HFFc6 (cell line): ENCODE measurements around the gene C10orf53. TPM values are rescaled to one million over a fixed set of nuclear protein-coding genes. Genes with fewer than 3 reads are reported as not detected.

Experiments used
- DNase-seq: peaks from one replicate; pipeline ENCODE4 v3.0.0-alpha.2; 2018
- H3K27ac Mint-ChIP-seq: 2 replicates; pipeline ENCODE4 v1.8.0; 2020; ENCODE audit warnings: mild to moderate bottlenecking, mixed read lengths
- H3K27me3 Mint-ChIP-seq: 2 replicates; pipeline ENCODE4 v1.8.0; 2021; ENCODE audit warnings: mild to moderate bottlenecking, moderate library complexity, mixed read lengths; ENCODE audit not compliant: insufficient read depth
- H3K36me3 Mint-ChIP-seq: 2 replicates; pipeline ENCODE4 v1.8.0; 2021; ENCODE audit warnings: low read depth, mixed read lengths
- H3K4me1 Mint-ChIP-seq: 2 replicates; pipeline ENCODE4 v1.8.0; 2020; ENCODE audit warnings: low read depth, mixed read lengths
- H3K4me3 Mint-ChIP-seq: 2 replicates; pipeline ENCODE4 v1.8.0; 2020; ENCODE audit warnings: mild to moderate bottlenecking, moderate library complexity, mixed read lengths
- H3K9me3 Mint-ChIP-seq: 2 replicates; pipeline ENCODE4 v1.8.0; 2020; ENCODE audit warnings: mild to moderate bottlenecking, mixed read lengths
- CTCF ChIP-seq: fragments of 200-600 bp; sonication (generic); IDR thresholded peaks from 2 replicates; pipeline ENCODE4 v1.5.0; 2021; ENCODE audit warnings: antibody characterized with exemption, mild to moderate bottlenecking
- total RNA-seq, 6 experiments: library from RNA; stranded (reverse); fragmentation: NEBNext Ultra II Directional; extraction: Animal tissue kit (Norgen Biotek cat#: 25700); gene quantifications; 2 replicates in 1 of 6; 3 replicates in 5 of 6; pipeline ENCODE4 v1.2.3, GENCODE V29; 2021

The C10orf53 gene
- total RNA-seq, 6 experiments from 2014 or later = not detected

GRCh38 chr10:49746626-49747302 is 67.3 kb downstream of the C10orf53 start:
- H3K4me3 Mint-ChIP-seq = no peak overlapping the region
- no peak overlapping the region for H3K27ac Mint-ChIP-seq
- H3K9me3 Mint-ChIP-seq = no peaks in the 10 kb centered on the region
- no peaks in the 10 kb centered on the region for H3K36me3 Mint-ChIP-seq
- no peaks in the 10 kb centered on the region for H3K4me1 Mint-ChIP-seq
- H3K27me3 Mint-ChIP-seq = peaks cover 32% of the 10 kb centered on the region
- no peak for DNase-seq
- TF ChIP-seq CTCF = no peak

Other genes with a start within 250 kb of the C10orf53 start
- gene ERCC6, start 140.5 kb upstream of the C10orf53 start, total RNA-seq = 10 to 100 TPM; 52.5 to 97.5 (median 59.3) TPM
- gene SLC18A3, start 69.3 kb upstream of the C10orf53 start, total RNA-seq = not detected
- gene CHAT, start 65.6 kb upstream of the C10orf53 start, total RNA-seq = not detected
- under 1 TPM in 5 of 6 experiments, not detected in 1; 0.05 to 0.19 (median 0.17) TPM for gene OGDHL, start 82.7 kb downstream of the C10orf53 start, total RNA-seq